ENCODE measurements around the gene PECR. TPM values are rescaled to one million over a fixed set of nuclear protein-coding genes. Genes with fewer than 3 reads are reported as not detected.

The PECR gene
- total RNA-seq (2014; rRNA removed; shearing (Covaris generic)) (2.0 and 8.2 TPM in 2 replicates), polyA plus RNA-seq (2016; fragmentation: Nextera tagmentation; extraction: Ambion mirVana) (4.2 and 5.4 TPM in 2 replicates)

DNA sequence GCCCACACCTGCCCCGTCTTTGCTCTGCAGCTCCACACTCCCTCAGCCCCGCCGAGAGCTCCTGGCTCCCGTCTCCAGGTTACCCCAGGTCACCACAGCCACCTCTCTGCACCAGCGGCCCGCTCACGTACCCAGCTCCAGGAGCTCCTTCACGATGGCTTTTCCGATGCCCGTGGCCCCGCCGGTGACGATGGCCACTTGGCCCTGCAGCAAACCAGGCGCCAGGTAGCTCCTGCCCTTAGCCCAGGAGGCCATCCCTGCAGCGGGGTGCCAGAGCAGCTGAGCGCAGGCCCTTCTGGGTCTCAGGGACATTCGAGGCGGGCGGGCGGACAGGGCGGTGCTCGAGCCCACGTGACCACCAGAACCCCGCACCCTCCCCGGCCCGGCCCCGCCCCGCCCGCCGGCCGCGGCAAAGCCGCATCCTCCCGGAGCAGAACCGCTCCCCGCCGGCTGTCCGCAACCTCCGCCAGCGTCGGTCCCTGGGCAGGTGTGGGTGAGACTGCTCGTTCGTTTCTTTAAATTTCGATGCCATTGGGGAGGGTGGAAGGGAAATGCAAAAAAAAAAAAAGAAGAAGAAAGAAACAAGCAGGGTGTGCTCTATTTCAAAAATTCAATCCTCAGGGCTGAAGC lies at the start of gene PECR, which contains the start of gene TMEM169:
Gene PECR (minus strand): TSS at position 323 of the 630 bp plus-strand sequence. CDS start 68 bp downstream, at position 255.
Gene TMEM169 (plus strand): TSS at position 433 of the 630 bp plus-strand sequence. CDS start 14,045 bp downstream, outside the sequence.
- H3K4me2 ChIP-seq (ENCODE audit: unreplicated experiment), result peak within 1 kb of the TSS; percentile 81
- DNase-seq, result peak; percentile 82
- peak within 1 kb of the TSS; percentile 84 for H3K4me3 ChIP-seq
- H3K36me3 ChIP-seq (ENCODE audit: low read depth), result no peaks in the 10 kb centered on the region
- H3K9me3 ChIP-seq (ENCODE audit: low read depth), result no peaks in the 10 kb centered on the region
- no peaks in the 10 kb centered on the region for H4K20me1 ChIP-seq (ENCODE audit: insufficient read depth)
- 0 out of 2 replicates have a peak, but pooled peaks cover 4% of the 10 kb centered on the region for H3K4me1 ChIP-seq (ENCODE audit: insufficient read depth)
- H3K9ac ChIP-seq, result peak within 1 kb of the TSS; percentile 77
- no peaks in the 10 kb centered on the region for H3K9me2 ChIP-seq (ENCODE audit: insufficient read depth)
- 2 to 3% methylated on average over 26 to 36 of the region's 44 CpGs for WGBS, 2 experiments (ENCODE audit: low coverage in 1 of 2, low lambda C conversion rate in 2 of 2, missing lambda C conversion rate in 2 of 2)
- no peak within 1 kb of the TSS for H3K27ac ChIP-seq
- no peaks in the 10 kb centered on the region for H3K27me3 ChIP-seq (replicated peaks; ENCODE audit: insufficient read depth)
- H3K79me2 ChIP-seq (ENCODE audit: insufficient read depth), result no peaks in the 10 kb centered on the region
- in situ Hi-C loops (cut with MboI), result no loop called here
- TF ChIP-seq EZH2 (IDR thresholded peaks at IDR 0.05; ENCODE audit: insufficient read depth, poor library complexity, severe bottlenecking), result no peak
- TF ChIP-seq EZH2phosphoT487 (IDR thresholded peaks at IDR 0.05; ENCODE audit: insufficient read depth, low read depth), result no peak
- peak within 1 kb of the TSS; percentile 91 for H2AFZ ChIP-seq
- H3F3A ChIP-seq (ENCODE audit: insufficient read depth), result no peaks in the 10 kb centered on the region

DNA sequence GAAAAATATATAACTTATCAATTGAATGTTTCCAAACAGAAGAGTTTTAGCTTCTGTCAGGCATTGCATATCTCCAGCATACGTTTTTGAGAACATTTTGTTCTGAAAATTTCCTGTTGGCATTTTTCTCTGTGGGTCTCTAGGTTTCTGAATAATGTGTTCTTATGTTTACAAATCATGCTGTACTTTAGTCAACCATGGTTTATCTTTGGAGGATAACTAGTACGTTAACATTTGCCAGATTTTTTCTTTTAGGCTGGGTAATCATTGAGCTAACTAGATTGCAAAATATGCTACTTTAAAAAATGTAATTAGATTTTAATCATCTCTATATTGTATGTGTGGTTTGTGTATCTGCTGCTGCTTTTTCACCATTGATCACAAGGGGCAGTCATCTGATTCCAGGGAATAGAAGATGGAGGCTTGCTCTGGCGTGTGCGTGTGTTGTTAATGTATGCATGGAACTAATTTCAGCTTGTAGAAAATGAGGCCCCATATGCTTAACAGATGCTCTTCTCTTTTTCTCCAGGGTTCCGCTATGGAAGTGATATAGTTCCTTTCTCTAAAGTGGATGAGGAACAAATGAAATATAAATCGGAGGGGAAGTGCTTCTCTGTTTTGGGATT lies 48.9 kb upstream of the PECR start:
- H3K27me3 ChIP-seq (replicated peaks; ENCODE audit: insufficient read depth), result no peaks in the 10 kb centered on the region
- no peak for DNase-seq
- no peaks in the 10 kb centered on the region for H3K4me1 ChIP-seq (ENCODE audit: insufficient read depth)
- in situ Hi-C loops (cut with MboI), result no loop called here
- H3K36me3 ChIP-seq (ENCODE audit: low read depth), result peaks cover 93% of the 10 kb centered on the region
- no peaks in the 10 kb centered on the region for H3K9me3 ChIP-seq (ENCODE audit: low read depth)
- H3K9ac ChIP-seq, result no peak overlapping the region
- H3K27ac ChIP-seq, result no peak overlapping the region
- TF ChIP-seq EZH2phosphoT487 (IDR thresholded peaks at IDR 0.05; ENCODE audit: insufficient read depth, low read depth) (no peak), EZH2 (IDR thresholded peaks at IDR 0.05; ENCODE audit: insufficient read depth, poor library complexity, severe bottlenecking) (no peak)
- peaks cover 19% of the 10 kb centered on the region; the same call in 1 of the 2 replicates for H3F3A ChIP-seq (ENCODE audit: insufficient read depth)
- no peak overlapping the region for H2AFZ ChIP-seq
- peaks cover 97% of the 10 kb centered on the region for H3K79me2 ChIP-seq (ENCODE audit: insufficient read depth)
- no peak overlapping the region for H3K4me2 ChIP-seq (ENCODE audit: unreplicated experiment)
- H4K20me1 ChIP-seq (ENCODE audit: insufficient read depth), result no peaks in the 10 kb centered on the region
- WGBS, 2 experiments (ENCODE audit: low coverage in 1 of 2, low lambda C conversion rate in 2 of 2, missing lambda C conversion rate in 2 of 2), result 51 to 55% methylated on average over 6 of the region's 6 CpGs
- no peak overlapping the region for H3K4me3 ChIP-seq
- H3K9me2 ChIP-seq (ENCODE audit: insufficient read depth), result no peaks in the 10 kb centered on the region

DNA sequence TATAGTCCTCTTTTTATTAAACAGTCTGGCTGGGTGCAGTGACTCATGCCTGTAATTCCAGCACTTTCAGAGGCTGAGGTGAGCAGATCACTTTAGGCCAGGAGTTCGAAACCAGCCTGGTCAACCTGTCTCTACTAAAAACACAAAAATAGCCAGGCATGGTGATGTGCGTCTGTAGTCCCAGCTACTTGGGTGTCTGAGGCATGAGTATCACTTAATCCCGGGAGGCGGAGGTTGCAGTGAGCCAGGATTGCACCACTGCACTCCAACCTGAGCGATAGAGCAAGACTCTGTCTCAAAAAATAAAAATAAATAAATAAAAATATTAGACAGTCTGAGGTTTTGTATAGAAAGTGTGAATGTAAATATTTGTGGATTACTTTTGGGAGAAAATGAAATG lies 45.3 kb upstream of the PECR start:
- WGBS, 2 experiments (ENCODE audit: low coverage in 1 of 2, low lambda C conversion rate in 2 of 2, missing lambda C conversion rate in 2 of 2), result 97 to 99% methylated on average over 5 of the region's 5 CpGs
- H3K79me2 ChIP-seq (ENCODE audit: insufficient read depth), result peaks cover 97% of the 10 kb centered on the region
- in situ Hi-C loops (cut with MboI), result no loop called here

DNA sequence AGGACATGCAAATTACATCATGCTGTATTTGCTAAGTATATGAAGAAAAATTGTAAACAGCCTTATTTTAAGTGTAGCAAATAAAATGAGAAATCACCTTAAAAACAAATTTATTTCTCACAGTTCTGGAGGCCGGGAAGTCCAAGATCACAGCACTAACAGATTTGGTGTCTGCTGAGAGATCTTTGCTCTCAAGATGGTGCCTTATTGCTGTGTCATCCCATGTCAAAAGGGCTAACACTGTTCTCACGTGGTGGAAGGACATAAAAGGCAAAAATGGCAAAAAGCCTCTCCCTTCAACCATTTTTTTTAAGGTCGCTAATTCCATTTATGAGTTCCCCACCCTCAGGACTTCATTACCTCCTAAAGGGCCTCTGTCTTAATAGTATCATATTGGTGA lies 39.6 kb upstream of the PECR start:
- peaks cover 100% of the 10 kb centered on the region for H3K79me2 ChIP-seq (ENCODE audit: insufficient read depth)
- H3K4me1 ChIP-seq (ENCODE audit: insufficient read depth), result peaks cover 24% of the 10 kb centered on the region
- no peak overlapping the region for H3K27ac ChIP-seq
- H3K27me3 ChIP-seq (replicated peaks; ENCODE audit: insufficient read depth), result no peaks in the 10 kb centered on the region
- in situ Hi-C loops (cut with MboI), result no loop called here
- 77% methylated on average over 3 of the region's 3 CpGs for WGBS, 2 experiments (ENCODE audit: low coverage in 1 of 2, low lambda C conversion rate in 2 of 2, missing lambda C conversion rate in 2 of 2)
- no peak overlapping the region for H3K9ac ChIP-seq
- H3K9me2 ChIP-seq (ENCODE audit: insufficient read depth), result no peaks in the 10 kb centered on the region
- no peak overlapping the region for H3K4me2 ChIP-seq (ENCODE audit: unreplicated experiment)
- H3K36me3 ChIP-seq (ENCODE audit: low read depth), result peaks cover 97% of the 10 kb centered on the region
- no peaks in the 10 kb centered on the region for H4K20me1 ChIP-seq (ENCODE audit: insufficient read depth)
- TF ChIP-seq EZH2phosphoT487 (IDR thresholded peaks at IDR 0.05; ENCODE audit: insufficient read depth, low read depth) (no peak), EZH2 (IDR thresholded peaks at IDR 0.05; ENCODE audit: insufficient read depth, poor library complexity, severe bottlenecking) (no peak)
- no peaks in the 10 kb centered on the region for H3K9me3 ChIP-seq (ENCODE audit: low read depth)
- H2AFZ ChIP-seq, result no peak overlapping the region
- DNase-seq, result no peak
- H3K4me3 ChIP-seq, result no peak overlapping the region
- H3F3A ChIP-seq (ENCODE audit: insufficient read depth), result peaks cover 9% of the 10 kb centered on the region

More for the DNA sequence above, 45.3 kb upstream of the PECR start:
- H3K9me3 ChIP-seq (ENCODE audit: low read depth), result no peaks in the 10 kb centered on the region
- H2AFZ ChIP-seq, result no peak overlapping the region
- no peak overlapping the region for H3K27ac ChIP-seq
- no peak for TF ChIP-seq EZH2phosphoT487 (IDR thresholded peaks at IDR 0.05; ENCODE audit: insufficient read depth, low read depth)
- TF ChIP-seq EZH2 (IDR thresholded peaks at IDR 0.05; ENCODE audit: insufficient read depth, poor library complexity, severe bottlenecking), result no peak
- H3K9ac ChIP-seq, result no peak overlapping the region
- DNase-seq, result no peak
- H4K20me1 ChIP-seq (ENCODE audit: insufficient read depth), result no peaks in the 10 kb centered on the region
- H3K36me3 ChIP-seq (ENCODE audit: low read depth), result peaks cover 93% of the 10 kb centered on the region
- H3K27me3 ChIP-seq (replicated peaks; ENCODE audit: insufficient read depth), result no peaks in the 10 kb centered on the region
- H3K4me2 ChIP-seq (ENCODE audit: unreplicated experiment), result no peak overlapping the region
- H3F3A ChIP-seq (ENCODE audit: insufficient read depth), result peaks cover 16% of the 10 kb centered on the region
- H3K9me2 ChIP-seq (ENCODE audit: insufficient read depth), result no peaks in the 10 kb centered on the region
- H3K4me1 ChIP-seq (ENCODE audit: insufficient read depth), result no peaks in the 10 kb centered on the region
- H3K4me3 ChIP-seq, result no peak overlapping the region
